Upper lobe of left lung (tissue), 6 donors: Measurements from ENCODE around the gene UTP25. TPM values are rescaled to one million over a fixed set of nuclear protein-coding genes. Genes with fewer than 3 reads are reported as not detected.

ENCODE experiments used
- ATAC-seq, 2 donors: fragments of 200-7000 bp; cut with Tn5 transposase; one replicate each; pipeline ENCODE4 v1.9.1; 2022; ENCODE audit warnings: mild to moderate bottlenecking in 2 of 2, moderate library complexity in 2 of 2; ENCODE audit not compliant: low FRiP score in 2 of 2
- DNase-seq, 2 donors: peaks; one replicate each; pipeline ENCODE4 v3.0.0-alpha.2; 2019 to 2020
- H3K27ac ChIP-seq, 4 donors: fragments of 200-600 bp; sonication (generic); one replicate each; pipeline ENCODE4 v1.5.1; 2016 to 2019
- H3K27me3 ChIP-seq, 4 donors: fragments of 200-600 bp; sonication (generic); one replicate each; pipeline ENCODE4 v1.5.1; 2017 to 2019
- H3K36me3 ChIP-seq, 4 donors: fragments of 200-600 bp; sonication (generic); one replicate each; pipeline ENCODE4 v1.5.1; 2016 to 2019
- H3K4me1 ChIP-seq, 4 donors: fragments of 200-600 bp; sonication (generic); one replicate each; pipeline ENCODE4 v1.5.1; 2018 to 2019
- H3K4me3 ChIP-seq, 4 donors: fragments of 200-600 bp; sonication (generic); one replicate each; pipeline ENCODE4 v1.5.1; 2017 to 2019; ENCODE audit warnings: mild to moderate bottlenecking in 2 of 4, moderate library complexity in 1 of 4
- H3K9me3 ChIP-seq, 4 donors: fragments of 200-600 bp; sonication (generic); one replicate each; pipeline ENCODE4 v1.5.1; 2018 to 2019
- EP300 ChIP-seq, 4 donors: sonication (generic); formaldehyde crosslinking; IDR thresholded peaks; one replicate each; pipeline ENCODE4 v1.5.1; 2017; ENCODE audit warnings: antibody characterized with exemption in 4 of 4, control low read depth in 2 of 4
- POLR2A ChIP-seq, 4 donors: fragments of 450-650 bp; IDR thresholded peaks; one replicate each; pipeline ENCODE4 v1.5.1; 2016 to 2017; ENCODE audit warnings: antibody characterized with exemption in 4 of 4, mild to moderate bottlenecking in 2 of 4
- POLR2AphosphoS5 ChIP-seq, 2 donors: sonication (generic); formaldehyde crosslinking; IDR thresholded peaks; one replicate each; pipeline ENCODE4 v1.5.1; 2017; ENCODE audit warnings: antibody characterized with exemption in 2 of 2
- WGBS, 2 donors: methylation state at CpG; one replicate each; pipeline ENCODE4 v1.1.5; 2017 to 2018; 5-methylcytosine and 5-hydroxymethylcytosine counted together
- total RNA-seq, 6 donors: library from RNA; depleted of rRNA in 4 of 6; stranded (reverse); fragments of >200 nt in 4 of 6; gene quantifications; one replicate each; pipeline versions ENCODE4 v1.1.0 to v1.2.1, GENCODE V29; 2016 to 2021
- TF ChIP-seq, protein P1 (sequence below), 6 experiments: fragments of 450-650 bp in 4 of 6; fragments of 200-600 bp in 2 of 6; sonication (generic) in 2 of 6; IDR thresholded peaks; one replicate each; pipeline ENCODE4 v1.5.1; 2016 to 2019; ENCODE audit warnings: antibody characterized with exemption in 6 of 6
- donor health status: DM: no; HTN: no; CAD: no; lungs with moderate emphysema.
- donor health status: DM: no; HTN: yes; CAD: no; lungs with severe emphysema.

The UTP25 gene
- total RNA-seq, 6 donors from 2014 or later, result 2.4 to 9.4 (median 7.9) TPM

DNA sequence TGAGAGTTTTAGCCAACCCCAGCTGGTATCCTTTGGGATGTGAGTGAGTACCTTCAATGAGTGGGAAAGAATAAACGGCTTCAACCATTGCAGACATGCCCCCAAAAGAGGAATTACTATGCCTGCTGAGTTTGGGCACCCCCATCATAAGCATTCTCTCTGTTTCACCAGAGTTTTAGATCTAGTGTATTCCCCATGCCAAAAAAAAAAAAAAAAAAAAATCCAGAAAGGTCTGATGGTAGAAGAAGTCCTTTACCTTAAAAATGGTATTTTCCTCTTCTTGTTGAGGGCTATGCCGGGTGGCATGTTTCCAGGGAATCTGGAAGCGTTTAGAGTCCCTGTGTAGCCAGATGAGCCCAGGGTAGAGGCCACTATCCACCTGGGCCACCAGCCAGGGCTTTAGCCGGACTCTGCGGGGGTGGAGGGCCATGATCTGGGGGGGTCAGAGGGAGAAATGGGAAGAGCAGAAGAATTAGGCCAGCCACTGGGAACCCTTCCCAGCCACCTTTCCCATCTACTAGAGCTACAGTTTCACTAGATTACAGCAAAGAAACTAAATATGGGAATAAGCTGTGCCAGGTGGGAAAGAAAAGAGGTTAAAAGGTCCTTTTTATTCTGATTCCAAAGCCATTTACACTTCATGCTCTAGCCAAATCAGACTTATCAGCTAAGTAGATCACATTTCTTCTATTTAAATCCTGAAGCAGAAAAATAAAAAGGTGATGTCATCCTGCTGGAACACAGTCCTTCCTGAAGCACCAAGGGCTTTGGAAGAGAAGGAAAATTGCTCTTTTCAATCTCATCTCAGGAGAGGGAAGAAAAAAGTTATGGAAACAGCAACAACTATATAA is 26.6 kb upstream of the UTP25 start:
- DNase-seq (no peak), ATAC-seq (no peak)
- no peak overlapping the region for H3K4me3 ChIP-seq
- no peaks in the 10 kb centered on the region for H3K27me3 ChIP-seq
- 74 to 90% methylated on average over 5 of the region's 5 CpGs for WGBS, 2 donors
- H3K36me3 ChIP-seq, result no peaks in the 10 kb centered on the region
- no peak overlapping the region for H3K27ac ChIP-seq
- no peaks in the 10 kb centered on the region for H3K9me3 ChIP-seq
- TF ChIP-seq POLR2A (IDR thresholded peaks at IDR 0.05) (no peak), EP300 (IDR thresholded peaks at IDR 0.05) (no peak), POLR2AphosphoS5 (IDR thresholded peaks at IDR 0.05) (no peak)
- TF ChIP-seq, protein P1, sequence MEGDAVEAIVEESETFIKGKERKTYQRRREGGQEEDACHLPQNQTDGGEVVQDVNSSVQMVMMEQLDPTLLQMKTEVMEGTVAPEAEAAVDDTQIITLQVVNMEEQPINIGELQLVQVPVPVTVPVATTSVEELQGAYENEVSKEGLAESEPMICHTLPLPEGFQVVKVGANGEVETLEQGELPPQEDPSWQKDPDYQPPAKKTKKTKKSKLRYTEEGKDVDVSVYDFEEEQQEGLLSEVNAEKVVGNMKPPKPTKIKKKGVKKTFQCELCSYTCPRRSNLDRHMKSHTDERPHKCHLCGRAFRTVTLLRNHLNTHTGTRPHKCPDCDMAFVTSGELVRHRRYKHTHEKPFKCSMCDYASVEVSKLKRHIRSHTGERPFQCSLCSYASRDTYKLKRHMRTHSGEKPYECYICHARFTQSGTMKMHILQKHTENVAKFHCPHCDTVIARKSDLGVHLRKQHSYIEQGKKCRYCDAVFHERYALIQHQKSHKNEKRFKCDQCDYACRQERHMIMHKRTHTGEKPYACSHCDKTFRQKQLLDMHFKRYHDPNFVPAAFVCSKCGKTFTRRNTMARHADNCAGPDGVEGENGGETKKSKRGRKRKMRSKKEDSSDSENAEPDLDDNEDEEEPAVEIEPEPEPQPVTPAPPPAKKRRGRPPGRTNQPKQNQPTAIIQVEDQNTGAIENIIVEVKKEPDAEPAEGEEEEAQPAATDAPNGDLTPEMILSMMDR (IDR thresholded peaks at IDR 0.05), result no peak
- H3K4me1 ChIP-seq, result peaks cover 0 to 3% (median 0%) of the 10 kb centered on the region in 4 donors

DNA sequence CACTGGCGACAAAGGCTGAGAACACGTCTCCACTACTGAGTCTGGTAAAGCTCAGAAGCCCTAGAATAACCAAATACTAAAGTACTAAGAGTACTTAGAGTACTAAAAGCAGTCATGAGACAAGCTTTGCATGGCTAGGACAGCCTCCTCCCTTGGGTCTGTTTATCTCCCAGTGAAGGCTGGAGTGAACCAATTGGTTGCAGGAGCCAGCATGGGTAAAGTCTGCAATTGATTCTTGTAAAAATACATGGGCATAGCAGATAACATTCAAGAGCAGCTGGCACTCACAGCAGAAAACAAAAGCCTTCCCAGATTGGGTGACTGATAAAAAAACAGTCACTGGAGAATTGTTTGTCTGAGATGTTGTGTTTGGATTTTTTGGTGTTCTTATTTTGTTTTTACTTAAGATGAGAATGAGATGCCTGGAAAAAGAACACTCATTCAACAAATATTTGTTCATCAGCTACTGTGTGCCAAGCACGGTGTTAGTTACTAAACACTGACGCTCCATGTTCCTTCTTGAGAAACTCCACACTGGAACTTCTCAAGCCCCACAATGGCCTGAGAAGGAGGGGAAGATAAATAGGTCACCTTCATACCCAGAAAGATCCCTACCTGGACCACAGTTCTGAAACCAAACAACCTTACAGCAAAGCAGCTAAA is 25.5 kb upstream of the UTP25 start:
- no peak overlapping the region for H3K4me3 ChIP-seq
- 75 to 81% methylated on average over 4 of the region's 4 CpGs for WGBS, 2 donors
- no peaks in the 10 kb centered on the region for H3K27me3 ChIP-seq
- H3K9me3 ChIP-seq, result no peaks in the 10 kb centered on the region
- DNase-seq, result no peak
- H3K4me1 ChIP-seq, result peaks cover 0 to 6% (median 0%) of the 10 kb centered on the region in 4 donors
- no peaks in the 10 kb centered on the region for H3K36me3 ChIP-seq
- no peak for TF ChIP-seq EP300 (IDR thresholded peaks at IDR 0.05)
- no peak for TF ChIP-seq POLR2AphosphoS5 (IDR thresholded peaks at IDR 0.05)
- TF ChIP-seq POLR2A (IDR thresholded peaks at IDR 0.05), result no peak
- TF ChIP-seq, protein P1 (IDR thresholded peaks at IDR 0.05), result no peak
- ATAC-seq, result no peak
- H3K27ac ChIP-seq, result no peak overlapping the region

- Histone ChIP-seq H3K27ac (no peak overlapping the region), H3K4me3 (no peak overlapping the region), H3K4me1 (peaks cover 0 to 6% (median 0%) of the 10 kb centered on the region in 4 donors), H3K36me3 (no peaks in the 10 kb centered on the region), H3K27me3 (no peaks in the 10 kb centered on the region), H3K9me3 (no peaks in the 10 kb centered on the region)
- WGBS, 2 donors, result 85% methylated on average over 4 of the region's 4 CpGs
- no peak for DNase-seq
- no peak for ATAC-seq
- TF ChIP-seq EP300 (IDR thresholded peaks at IDR 0.05) (no peak), POLR2A (IDR thresholded peaks at IDR 0.05) (no peak), POLR2AphosphoS5 (IDR thresholded peaks at IDR 0.05) (no peak)
- TF ChIP-seq, protein P1 (IDR thresholded peaks at IDR 0.05), result no peak
Observed at GRCh38 chr1:209802780-209803152, 25.0 kb upstream of the UTP25 start.

- Histone ChIP-seq H3K4me1 (peaks cover 0 to 6% (median 0%) of the 10 kb centered on the region in 4 donors), H3K9me3 (no peaks in the 10 kb centered on the region), H3K36me3 (no peaks in the 10 kb centered on the region), H3K27ac (no peak overlapping the region), H3K27me3 (no peaks in the 10 kb centered on the region), H3K4me3 (no peak overlapping the region)
- TF ChIP-seq POLR2A (IDR thresholded peaks at IDR 0.05) (no peak), EP300 (IDR thresholded peaks at IDR 0.05) (no peak), POLR2AphosphoS5 (IDR thresholded peaks at IDR 0.05) (no peak)
- TF ChIP-seq, protein P1 (IDR thresholded peaks at IDR 0.05), result no peak
- WGBS, 2 donors, result 69 to 81% methylated on average over 1 of the region's 1 CpG
- DNase-seq (no peak), ATAC-seq (no peak)
Observed at GRCh38 chr1:209803568-209803967, 24.2 kb upstream of the UTP25 start.
